Stimulated activated naive CD8-positive, alpha-beta T cell treated with anti-CD3 and anti-CD28 coated beads, Interleukin-15, amount 100 ng/mL, for 72 hours (primary cell): ENCODE measurements around the gene CST1.

Source experiments
- ATAC-seq: fragments of 150-1000 bp; cut with Tn5 transposase; 2 replicates; pipeline ENCODE4 v1.10.0; 2021; ENCODE audit warnings: mild to moderate bottlenecking, moderate library complexity
- DNase-seq, 2 donors: peaks; one replicate each; pipeline ENCODE4 v3.0.0; 2021 to 2022
- H3K27ac Mint-ChIP-seq, 2 donors: one replicate each; pipeline ENCODE4 v1.8.0; 2022; ENCODE audit warnings: mild to moderate bottlenecking in 2 of 2, mixed read lengths in 2 of 2, moderate library complexity in 2 of 2
- H3K27me3 Mint-ChIP-seq: one replicate; pipeline ENCODE4 v1.8.0; 2022; ENCODE audit warnings: mixed read lengths
- H3K4me1 Mint-ChIP-seq: one replicate; pipeline ENCODE4 v1.8.0; 2022; ENCODE audit warnings: mild to moderate bottlenecking, mixed read lengths
- H3K4me3 Mint-ChIP-seq, 2 donors: one replicate each; pipeline ENCODE4 v1.8.0; 2022; ENCODE audit warnings: mild to moderate bottlenecking in 2 of 2, mixed read lengths in 2 of 2, moderate library complexity in 1 of 2
- H3K9me3 Mint-ChIP-seq, 2 donors: one replicate each; pipeline ENCODE4 v1.8.0; 2022; ENCODE audit warnings: mixed read lengths in 2 of 2

Gene CST1

GRCh38 chr20:23697947-23698346 lies 52.8 kb downstream of the CST1 start:
- Mint-ChIP-seq H3K4me3 (no peak overlapping the region), H3K4me1 (no peaks in the 10 kb centered on the region), H3K9me3 (no peaks in the 10 kb centered on the region), H3K27ac (peak overlapping the region in 1 of 2 donors; percentile 77), H3K27me3 (peaks cover 35% of the 10 kb centered on the region)
- peak; percentile 63 for ATAC-seq
- DNase-seq: peak in 1 of 2 donors; percentile 16
